Measurements from ENCODE around the gene SORBS2.
"Not testable (repeated sequence)": the region's sequence is repeated elsewhere in the genome, so short reads cannot be mapped to it uniquely, and the experiment has no call there.

The SORBS2 gene

GRCh38 chr4:185566425-185566824, 245.6 kb downstream of the SORBS2 start:
- TF ChIP-seq CTCF (IDR thresholded peaks at IDR 0.05; ENCODE audit: insufficient read depth, low read depth, low read length, missing control alignments): no peak
- no peak for DNase-seq (ENCODE audit: low read depth)
- no peak overlapping the region for H3K4me3 ChIP-seq (ENCODE audit: low read length)

- no peak overlapping the region for H3K4me3 ChIP-seq (ENCODE audit: low read length)
- TF ChIP-seq CTCF (IDR thresholded peaks at IDR 0.05; ENCODE audit: insufficient read depth, low read depth, low read length, missing control alignments): no peak
- DNase-seq (ENCODE audit: low read depth): no peak
Observed at GRCh38 chr4:185565696-185566095, 246.3 kb downstream of the SORBS2 start.

- no peak for DNase-seq (ENCODE audit: low read depth)
- H3K4me3 ChIP-seq (ENCODE audit: low read length): no peak overlapping the region
- no peak for TF ChIP-seq CTCF (IDR thresholded peaks at IDR 0.05; ENCODE audit: insufficient read depth, low read depth, low read length, missing control alignments)
Observed at GRCh38 chr4:185564349-185564748, 247.6 kb downstream of the SORBS2 start.

- peak; percentile 21 for DNase-seq (ENCODE audit: low read depth)
- TF ChIP-seq CTCF (IDR thresholded peaks at IDR 0.05; ENCODE audit: insufficient read depth, low read depth, low read length, missing control alignments): no peak
- no peak overlapping the region for H3K4me3 ChIP-seq (ENCODE audit: low read length)
Observed at GRCh38 chr4:185562531-185562930, 249.5 kb downstream of the SORBS2 start.

GRCh38 chr4:185560316-185560715, 251.7 kb downstream of the SORBS2 start:
- DNase-seq (ENCODE audit: low read depth): no peak
- no peak for TF ChIP-seq CTCF (IDR thresholded peaks at IDR 0.05; ENCODE audit: insufficient read depth, low read depth, low read length, missing control alignments)
- H3K4me3 ChIP-seq (ENCODE audit: low read length): no peak overlapping the region

GRCh38 chr4:185559915-185560281, 252.1 kb downstream of the SORBS2 start:
- H3K4me3 ChIP-seq (ENCODE audit: low read length): no peak overlapping the region
- DNase-seq (ENCODE audit: low read depth): peak; percentile 91
- TF ChIP-seq CTCF (IDR thresholded peaks at IDR 0.05; ENCODE audit: insufficient read depth, low read depth, low read length, missing control alignments): no peak

- H3K4me3 ChIP-seq (ENCODE audit: low read length); DNase-seq (ENCODE audit: low read depth): not testable (repeated sequence)
Observed at GRCh38 chr4:185559251-185559914, 252.6 kb downstream of the SORBS2 start.

Data from epithelial cell of esophagus (primary cell).